HEK293 (cell line): ENCODE measurements around the gene DMGDH.

ENCODE experiments used
- CTCF ChIA-PET: fragments of 350-600 bp; formaldehyde crosslinking; extraction: SDS; loops from one replicate; lab custom pipeline; 2021; ENCODE audit warnings: antibody characterized with exemption; lab: Yijun Ruan, JAX
- POLR2A ChIA-PET: fragments of 300-600 bp; formaldehyde crosslinking; extraction: SDS; loops from one replicate; lab custom pipeline; 2020; ENCODE audit warnings: antibody characterized with exemption, inconsistent platforms; lab: Yijun Ruan, JAX
- H3K27ac ChIP-seq: fragments of 200-500 bp; sonication (Bioruptor generic); 2 replicates; pipeline ENCODE4 v1.5.1; 2014; ENCODE audit warnings: low read depth, low read length, control low read depth, inconsistent platforms; ENCODE audit errors: extremely low read depth
- H3K36me3 ChIP-seq, 2 experiments: fragments of 200-500 bp in 1 of 2; sonication (Bioruptor generic) in 1 of 2; 1 replicate in 1 of 2; 2 replicates in 1 of 2; pipeline ENCODE4 v1.5.1; 2014 to 2017; ENCODE audit warnings: inconsistent platforms in 2 of 2, low read length in 2 of 2; ENCODE audit not compliant: control insufficient read depth in 2 of 2, insufficient read depth in 1 of 2
- H3K4me1 ChIP-seq: fragments of 200-500 bp; sonication (Bioruptor generic); 2 replicates; pipeline ENCODE4 v1.5.1; 2014; ENCODE audit warnings: mild to moderate bottlenecking, low read length, inconsistent platforms; ENCODE audit not compliant: control insufficient read depth, insufficient read depth
- H3K4me3 ChIP-seq: 2 replicates; pipeline ENCODE4 v1.5.1; 2011; ENCODE audit warnings: low read depth, mild to moderate bottlenecking, control low read depth, low read length, moderate library complexity
- H3K9me3 ChIP-seq: fragments of 200-500 bp; sonication (Bioruptor generic); 2 replicates; pipeline ENCODE4 v1.5.1; 2014; ENCODE audit warnings: low read depth, low read length, inconsistent platforms; ENCODE audit not compliant: control insufficient read depth, insufficient read depth
- BCL11B ChIP-seq: fragments of 450-650 bp; formaldehyde crosslinking; IDR thresholded peaks from 2 replicates; pipeline ENCODE4 v1.5.1; 2016; ENCODE audit warnings: low read depth, missing biosample characterization, missing genetic modification characterization
- GLIS1 ChIP-seq: fragments of 450-650 bp; formaldehyde crosslinking; IDR thresholded peaks from 2 replicates; pipeline ENCODE4 v1.5.1; 2016; ENCODE audit warnings: missing biosample characterization, missing genetic modification characterization
- KLF16 ChIP-seq: fragments of 450-650 bp; formaldehyde crosslinking; IDR thresholded peaks from 2 replicates; pipeline ENCODE4 v1.5.1; 2017; ENCODE audit warnings: missing biosample characterization, missing genetic modification characterization
- OSR2 ChIP-seq: fragments of 450-650 bp; formaldehyde crosslinking; IDR thresholded peaks from 2 replicates; pipeline ENCODE4 v1.5.1; 2016; ENCODE audit warnings: missing biosample characterization, missing genetic modification characterization
- PRDM2 ChIP-seq: fragments of 450-650 bp; formaldehyde crosslinking; IDR thresholded peaks from 2 replicates; pipeline ENCODE4 v1.5.1; 2016; ENCODE audit warnings: missing biosample characterization, missing genetic modification characterization, borderline replicate concordance
- PRDM6 ChIP-seq: fragments of 450-650 bp; formaldehyde crosslinking; IDR thresholded peaks from 2 replicates; pipeline ENCODE4 v1.5.1; 2017; ENCODE audit warnings: missing biosample characterization, missing genetic modification characterization
- ZBTB21 ChIP-seq: fragments of 450-650 bp; formaldehyde crosslinking; IDR thresholded peaks from 2 replicates; pipeline ENCODE4 v1.5.1; 2017; ENCODE audit warnings: missing biosample characterization, missing genetic modification characterization
- ZNF140 ChIP-seq: fragments of 450-650 bp; formaldehyde crosslinking; IDR thresholded peaks from 2 replicates; pipeline ENCODE4 v1.5.1; 2016; ENCODE audit warnings: missing biosample characterization, missing genetic modification characterization
- ZNF23 ChIP-seq: fragments of 450-650 bp; formaldehyde crosslinking; IDR thresholded peaks from 2 replicates; pipeline ENCODE4 v1.5.1; 2016; ENCODE audit warnings: missing biosample characterization, missing genetic modification characterization, borderline replicate concordance
- ZNF416 ChIP-seq: fragments of 450-650 bp; formaldehyde crosslinking; IDR thresholded peaks from 2 replicates; pipeline ENCODE4 v1.5.1; 2016; ENCODE audit warnings: missing biosample characterization, missing genetic modification characterization
- ZNF473 ChIP-seq: fragments of 450-650 bp; formaldehyde crosslinking; IDR thresholded peaks from 2 replicates; pipeline ENCODE4 v1.5.1; 2017; ENCODE audit warnings: missing biosample characterization, missing genetic modification characterization
- ZNF571 ChIP-seq: fragments of 450-650 bp; formaldehyde crosslinking; IDR thresholded peaks from 2 replicates; pipeline ENCODE4 v1.5.0; 2017; ENCODE audit warnings: missing biosample characterization, missing genetic modification characterization
- ZNF670 ChIP-seq: fragments of 450-650 bp; formaldehyde crosslinking; IDR thresholded peaks from 2 replicates; pipeline ENCODE4 v1.5.1; 2016; ENCODE audit warnings: missing biosample characterization, missing genetic modification characterization, low read depth
- ZNF768 ChIP-seq: fragments of 450-650 bp; formaldehyde crosslinking; IDR thresholded peaks from 2 replicates; pipeline ENCODE4 v1.5.1; 2018; ENCODE audit warnings: missing biosample characterization, mild to moderate bottlenecking, missing genetic modification characterization
- TF ChIP-seq, protein P1 (sequence below): fragments of 450-650 bp; formaldehyde crosslinking; IDR thresholded peaks from 2 replicates; pipeline ENCODE4 v1.5.1; 2016; ENCODE audit warnings: missing biosample characterization, missing genetic modification characterization
- TF ChIP-seq, protein P2 (sequence below): fragments of 450-650 bp; formaldehyde crosslinking; IDR thresholded peaks from 2 replicates; pipeline ENCODE4; 2016; ENCODE audit warnings: missing biosample characterization, missing genetic modification characterization
- TF ChIP-seq, protein P3 (sequence below): fragments of 450-650 bp; formaldehyde crosslinking; IDR thresholded peaks from 2 replicates; pipeline ENCODE4 v1.5.1; 2016; ENCODE audit warnings: missing biosample characterization, missing genetic modification characterization
- TF ChIP-seq, protein P4 (sequence below): fragments of 450-650 bp; formaldehyde crosslinking; IDR thresholded peaks from 2 replicates; pipeline ENCODE4 v1.5.1; 2017; ENCODE audit warnings: missing biosample characterization, mild to moderate bottlenecking, missing genetic modification characterization, moderate library complexity

The DMGDH gene

DNA sequence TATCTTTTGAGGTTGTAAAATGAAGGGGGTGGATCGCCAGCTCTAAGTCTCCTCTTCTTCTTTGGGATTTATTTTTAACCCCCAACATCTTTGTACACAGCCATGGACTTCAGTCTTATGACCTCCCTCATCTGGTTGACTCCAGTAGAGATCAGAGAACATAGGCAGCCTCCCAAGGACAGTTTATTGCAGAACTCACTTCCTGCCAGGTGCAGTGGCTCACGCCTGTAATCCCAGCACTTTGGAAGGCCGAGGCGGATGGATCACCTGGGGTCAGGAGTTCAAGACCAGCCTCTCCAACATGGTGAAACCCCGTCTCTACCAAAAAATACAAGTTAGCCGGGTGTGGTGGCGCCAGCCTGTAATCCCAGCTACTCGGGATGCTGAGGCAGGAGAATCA, 39.3 kb upstream of the DMGDH start:
- TF ChIP-seq ZNF473 (tag by site-specific recombination), result no peak
- no peak for TF ChIP-seq ZNF416 (tag by site-specific recombination)
- TF ChIP-seq, protein P1, sequence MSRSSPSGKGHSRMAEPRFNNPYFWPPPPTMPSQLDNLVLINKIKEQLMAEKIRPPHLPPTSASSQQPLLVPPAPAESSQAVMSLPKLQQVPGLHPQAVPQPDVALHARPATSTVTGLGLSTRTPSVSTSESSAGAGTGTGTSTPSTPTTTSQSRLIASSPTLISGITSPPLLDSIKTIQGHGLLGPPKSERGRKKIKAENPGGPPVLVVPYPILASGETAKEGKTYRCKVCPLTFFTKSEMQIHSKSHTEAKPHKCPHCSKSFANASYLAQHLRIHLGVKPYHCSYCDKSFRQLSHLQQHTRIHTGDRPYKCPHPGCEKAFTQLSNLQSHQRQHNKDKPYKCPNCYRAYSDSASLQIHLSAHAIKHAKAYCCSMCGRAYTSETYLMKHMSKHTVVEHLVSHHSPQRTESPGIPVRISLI (tag by site-specific recombination), result no peak
- TF ChIP-seq ZNF670 (tag by site-specific recombination), result no peak
- TF ChIP-seq, protein P2, sequence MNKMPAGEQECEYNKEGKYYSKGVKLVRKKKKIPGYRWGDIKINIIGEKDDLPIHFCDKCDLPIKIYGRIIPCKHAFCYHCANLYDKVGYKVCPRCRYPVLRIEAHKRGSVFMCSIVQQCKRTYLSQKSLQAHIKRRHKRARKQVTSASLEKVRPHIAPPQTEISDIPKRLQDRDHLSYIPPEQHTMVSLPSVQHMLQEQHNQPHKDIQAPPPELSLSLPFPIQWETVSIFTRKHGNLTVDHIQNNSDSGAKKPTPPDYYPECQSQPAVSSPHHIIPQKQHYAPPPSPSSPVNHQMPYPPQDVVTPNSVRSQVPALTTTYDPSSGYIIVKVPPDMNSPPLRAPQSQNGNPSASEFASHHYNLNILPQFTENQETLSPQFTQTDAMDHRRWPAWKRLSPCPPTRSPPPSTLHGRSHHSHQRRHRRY, result no peak
- TF ChIP-seq ZNF571 (tag by site-specific recombination), result no peak
- TF ChIP-seq KLF16 (tag by site-specific recombination), result no peak
- TF ChIP-seq, protein P3, sequence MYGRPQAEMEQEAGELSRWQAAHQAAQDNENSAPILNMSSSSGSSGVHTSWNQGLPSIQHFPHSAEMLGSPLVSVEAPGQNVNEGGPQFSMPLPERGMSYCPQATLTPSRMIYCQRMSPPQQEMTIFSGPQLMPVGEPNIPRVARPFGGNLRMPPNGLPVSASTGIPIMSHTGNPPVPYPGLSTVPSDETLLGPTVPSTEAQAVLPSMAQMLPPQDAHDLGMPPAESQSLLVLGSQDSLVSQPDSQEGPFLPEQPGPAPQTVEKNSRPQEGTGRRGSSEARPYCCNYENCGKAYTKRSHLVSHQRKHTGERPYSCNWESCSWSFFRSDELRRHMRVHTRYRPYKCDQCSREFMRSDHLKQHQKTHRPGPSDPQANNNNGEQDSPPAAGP, result no peak
- no peak for TF ChIP-seq ZNF23 (tag by site-specific recombination)
- TF ChIP-seq ZNF768 (tag by site-specific recombination), result no peak
- TF ChIP-seq OSR2 (tag by site-specific recombination), result no peak
- no peak for TF ChIP-seq ZBTB21 (tag by site-specific recombination)
- no peak for TF ChIP-seq BCL11B
- TF ChIP-seq GLIS1 (tag by site-specific recombination), result no peak
- no peak for TF ChIP-seq PRDM2 (tag by site-specific recombination)
- TF ChIP-seq ZNF140 (tag by site-specific recombination), result no peak
- TF ChIP-seq PRDM6 (tag by site-specific recombination), result no peak
- TF ChIP-seq, protein P4, sequence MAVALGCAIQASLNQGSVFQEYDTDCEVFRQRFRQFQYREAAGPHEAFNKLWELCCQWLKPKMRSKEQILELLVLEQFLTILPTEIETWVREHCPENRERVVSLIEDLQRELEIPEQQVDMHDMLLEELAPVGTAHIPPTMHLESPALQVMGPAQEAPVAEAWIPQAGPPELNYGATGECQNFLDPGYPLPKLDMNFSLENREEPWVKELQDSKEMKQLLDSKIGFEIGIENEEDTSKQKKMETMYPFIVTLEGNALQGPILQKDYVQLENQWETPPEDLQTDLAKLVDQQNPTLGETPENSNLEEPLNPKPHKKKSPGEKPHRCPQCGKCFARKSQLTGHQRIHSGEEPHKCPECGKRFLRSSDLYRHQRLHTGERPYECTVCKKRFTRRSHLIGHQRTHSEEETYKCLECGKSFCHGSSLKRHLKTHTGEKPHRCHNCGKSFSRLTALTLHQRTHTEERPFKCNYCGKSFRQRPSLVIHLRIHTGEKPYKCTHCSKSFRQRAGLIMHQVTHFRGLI (tag by site-specific recombination), result no peak
- no peak overlapping the region for H3K4me3 ChIP-seq
- peaks cover 10% of the 10 kb centered on the region; the same call in 1 of the 2 replicates for H3K4me1 ChIP-seq
- no peaks in the 10 kb centered on the region for H3K9me3 ChIP-seq
- no peaks in the 10 kb centered on the region for H3K36me3 ChIP-seq
- ChIA-PET CTCF (interaction anchor here (0.6 to 1.4 kb wide), 2 partner anchors 11 to 84 kb away, joined by 3 to 7 read pairs; no protein-coding TSS in a partner anchor), POLR2A (no interaction called here)
- no peak overlapping the region for H3K27ac ChIP-seq
